ENCODE results near the gene WDR55. TPM values are rescaled to one million over a fixed set of nuclear protein-coding genes. Genes with fewer than 3 reads are reported as not detected.
"Not testable (repeated sequence)": the region's sequence is repeated elsewhere in the genome, so short reads cannot be mapped to it uniquely, and the experiment has no call there.

WDR55 gene
- total RNA-seq, 1 donor = 11.8 TPM

GRCh38 chr5:140718266-140718592, 53.5 kb downstream of the WDR55 start:
- Histone ChIP-seq H3K4me3 (ENCODE audit: low read length) (no peak overlapping the region), H3K9me3 (ENCODE audit: low read depth, low read length) (no peaks in the 10 kb centered on the region), H3K4me1 (ENCODE audit: insufficient read depth, low read length) (no peaks in the 10 kb centered on the region), H3K27me3 (ENCODE audit: insufficient read depth, low read length) (no peaks in the 10 kb centered on the region)

GRCh38 chr5:140720738-140721137, 56.0 kb downstream of the WDR55 start:
- peaks cover 11% of the 10 kb centered on the region for H3K27me3 ChIP-seq (ENCODE audit: insufficient read depth, low read length)
- not testable (repeated sequence) for H3K4me1 ChIP-seq (ENCODE audit: insufficient read depth, low read length); H3K4me3 ChIP-seq (ENCODE audit: low read length); H3K9me3 ChIP-seq (ENCODE audit: low read depth, low read length)

- H3K4me3 ChIP-seq (ENCODE audit: low read length); H3K4me1 ChIP-seq (ENCODE audit: insufficient read depth, low read length); H3K9me3 ChIP-seq (ENCODE audit: low read depth, low read length): not testable (repeated sequence)
- peaks cover 16% of the 10 kb centered on the region for H3K27me3 ChIP-seq (ENCODE audit: insufficient read depth, low read length)
Observed at GRCh38 chr5:140721395-140721794, 56.7 kb downstream of the WDR55 start.

Other genes with a start within 250 kb of the WDR55 start
- gene EIF4EBP3, start 117.2 kb upstream of the WDR55 start, total RNA-seq = 4.0 TPM
- 21.2 TPM for gene SRA1, start 107.4 kb upstream of the WDR55 start, total RNA-seq
- 24.2 TPM for gene APBB3, start 100.3 kb upstream of the WDR55 start, total RNA-seq
- 13.1 TPM for gene SLC35A4, start 100.1 kb upstream of the WDR55 start, total RNA-seq
- 138 TPM for gene CD14, start 31.7 kb upstream of the WDR55 start, total RNA-seq
- gene TMCO6, start 25.5 kb upstream of the WDR55 start, total RNA-seq = 13.7 TPM
- gene NDUFA2, start 17.3 kb upstream of the WDR55 start, total RNA-seq = 43.2 TPM
- gene IK, start 17.1 kb upstream of the WDR55 start, total RNA-seq = 180 TPM
- gene DND1, start 8.7 kb downstream of the WDR55 start, total RNA-seq = 0.31 TPM
- gene HARS1, start 26.5 kb downstream of the WDR55 start, total RNA-seq = 26.0 TPM
- 31.8 TPM for gene HARS2, start 26.6 kb downstream of the WDR55 start, total RNA-seq
- gene ZMAT2, start 35.5 kb downstream of the WDR55 start, total RNA-seq = 34.2 TPM
- not detected for gene PCDHA1, start 121.2 kb downstream of the WDR55 start, total RNA-seq
- gene PCDHA2, start 129.9 kb downstream of the WDR55 start, total RNA-seq = not detected
- gene PCDHA3, start 136.2 kb downstream of the WDR55 start, total RNA-seq = not detected
- not detected for gene PCDHA4, start 142.2 kb downstream of the WDR55 start, total RNA-seq
- gene PCDHA5, start 156.7 kb downstream of the WDR55 start, total RNA-seq = under 0.01 TPM
- gene PCDHA6, start 163.1 kb downstream of the WDR55 start, total RNA-seq = not detected
- gene PCDHA7, start 169.4 kb downstream of the WDR55 start, total RNA-seq = not detected
- gene PCDHA8, start 176.3 kb downstream of the WDR55 start, total RNA-seq = not detected
- not detected for gene PCDHA9, start 183.5 kb downstream of the WDR55 start, total RNA-seq
- gene PCDHA10, start 191.0 kb downstream of the WDR55 start, total RNA-seq = not detected
- 0.10 TPM for gene PCDHA11, start 204.1 kb downstream of the WDR55 start, total RNA-seq
- gene PCDHA12, start 210.4 kb downstream of the WDR55 start, total RNA-seq = not detected
- gene PCDHA13, start 217.2 kb downstream of the WDR55 start, total RNA-seq = not detected

All from mononuclear cell (primary cell).